SH-SY5Y (cell line): ENCODE data around the gene VPS25.

ENCODE experiments used
- GATA2 ChIP-seq: IDR thresholded peaks from 2 replicates; pipeline ENCODE4 v1.6.1; 2011; ENCODE audit warnings: mild to moderate bottlenecking, low read depth, low read length
- GATA3 ChIP-seq: IDR thresholded peaks from 2 replicates; pipeline ENCODE4 v1.6.1; 2011; ENCODE audit warnings: low read depth, mild to moderate bottlenecking, low read length, moderate library complexity

GRCh38 chr17:42795061-42795460 lies 21.8 kb downstream of the VPS25 start:
- no peak for TF ChIP-seq GATA2
- TF ChIP-seq GATA3: no peak
